Chondrocyte (in vitro differentiated cells): ENCODE results near the gene CCNL2. TPM values are rescaled to one million over a fixed set of nuclear protein-coding genes. Genes with fewer than 3 reads are reported as not detected.

ENCODE experiments used
- DNase-seq: peaks from one replicate; pipeline ENCODE4 v3.0.0; 2021; ENCODE audit warnings: mixed read lengths, low spot score
- H3K27ac Mint-ChIP-seq: one replicate; pipeline ENCODE4 v1.8.0; 2021; ENCODE audit warnings: mild to moderate bottlenecking, moderate library complexity, mixed read lengths; ENCODE audit not compliant: unreplicated experiment
- H3K27me3 Mint-ChIP-seq: 2 replicates; pipeline ENCODE4 v1.8.0; 2021; ENCODE audit warnings: low read depth, mixed read lengths
- H3K36me3 Mint-ChIP-seq: 2 replicates; pipeline ENCODE4 v1.8.0; 2021; ENCODE audit warnings: low read depth, mixed read lengths
- H3K4me1 Mint-ChIP-seq: 2 replicates; pipeline ENCODE4 v1.8.0; 2021; ENCODE audit warnings: low read depth, mild to moderate bottlenecking, mixed read lengths
- H3K4me3 Mint-ChIP-seq: one replicate; pipeline ENCODE4 v1.8.0; 2021; ENCODE audit warnings: mild to moderate bottlenecking, moderate library complexity, mixed read lengths; ENCODE audit not compliant: unreplicated experiment
- H3K9me3 Mint-ChIP-seq: 2 replicates; pipeline ENCODE4 v1.8.0; 2021; ENCODE audit warnings: low read depth, mixed read lengths
- CTCF ChIP-seq: fragments of 200-600 bp; sonication (generic); IDR thresholded peaks from 2 replicates; pipeline ENCODE4 v1.5.0; 2021; ENCODE audit warnings: antibody characterized with exemption, mild to moderate bottlenecking, moderate library complexity
- total RNA-seq: library from RNA; stranded (reverse); gene quantifications from 3 replicates; pipeline ENCODE4 v1.2.1, GENCODE V29; 2021

CCNL2 gene
- total RNA-seq, 1 donor from 2014 or later: 161 TPM

DNA sequence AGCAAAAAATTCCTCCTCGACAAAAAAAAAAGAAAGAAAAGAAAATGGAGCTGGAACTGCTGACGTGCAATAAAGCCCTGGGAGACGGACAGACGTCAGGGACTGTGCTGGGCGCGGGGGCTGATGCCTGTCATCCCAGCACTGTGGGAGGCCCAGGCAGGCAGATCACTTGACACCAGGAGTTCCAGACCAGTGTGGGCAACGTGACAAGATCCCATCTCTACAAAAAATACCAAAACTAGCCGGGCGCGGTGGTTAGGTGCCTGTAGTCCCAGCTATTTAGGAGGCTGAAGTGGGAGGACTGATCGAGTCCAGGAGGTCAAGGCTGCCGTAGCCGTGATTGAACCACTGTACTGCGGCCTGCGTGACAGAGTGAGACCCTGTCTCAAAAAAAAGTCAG, 25.6 kb upstream of the CCNL2 start:
- Mint-ChIP-seq H3K9me3 (no peaks in the 10 kb centered on the region), H3K27me3 (no peaks in the 10 kb centered on the region), H3K4me1 (peaks cover 4% of the 10 kb centered on the region), H3K4me3 (no peak overlapping the region), H3K36me3 (no peaks in the 10 kb centered on the region), H3K27ac (no peak overlapping the region)
- no peak for TF ChIP-seq CTCF
- DNase-seq: no peak

DNA sequence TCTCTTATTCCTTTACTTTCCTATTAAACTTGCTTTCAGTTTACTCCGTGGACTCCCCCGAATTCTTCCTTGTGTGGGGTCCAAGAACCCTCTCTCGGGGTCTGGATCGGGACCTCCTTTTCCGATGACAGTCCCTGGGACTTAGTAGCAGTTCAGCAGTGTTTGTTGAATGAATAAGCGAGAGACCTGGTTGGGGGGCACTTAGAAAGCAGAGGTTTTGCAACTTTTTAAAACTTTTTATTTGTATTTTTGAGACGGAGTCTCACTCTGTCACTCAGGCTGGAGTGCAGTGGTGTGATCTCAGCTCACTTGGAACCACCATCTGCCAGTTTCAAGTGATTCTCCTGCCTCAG, 24.1 kb upstream of the CCNL2 start:
- H3K27me3 Mint-ChIP-seq: no peaks in the 10 kb centered on the region
- H3K36me3 Mint-ChIP-seq: no peaks in the 10 kb centered on the region
- TF ChIP-seq CTCF: no peak
- no peaks in the 10 kb centered on the region for H3K9me3 Mint-ChIP-seq
- H3K4me1 Mint-ChIP-seq: no peaks in the 10 kb centered on the region
- H3K27ac Mint-ChIP-seq: no peak overlapping the region
- DNase-seq: no peak
- no peak overlapping the region for H3K4me3 Mint-ChIP-seq

- TF ChIP-seq CTCF: no peak
- no peak overlapping the region for H3K4me3 Mint-ChIP-seq
- H3K9me3 Mint-ChIP-seq: no peaks in the 10 kb centered on the region
- H3K27me3 Mint-ChIP-seq: no peaks in the 10 kb centered on the region
- no peaks in the 10 kb centered on the region for H3K36me3 Mint-ChIP-seq
- DNase-seq: no peak
- no peaks in the 10 kb centered on the region for H3K4me1 Mint-ChIP-seq
- H3K27ac Mint-ChIP-seq: no peak overlapping the region
Measured at GRCh38 chr1:1422465-1423244, 23.5 kb upstream of the CCNL2 start.

DNA sequence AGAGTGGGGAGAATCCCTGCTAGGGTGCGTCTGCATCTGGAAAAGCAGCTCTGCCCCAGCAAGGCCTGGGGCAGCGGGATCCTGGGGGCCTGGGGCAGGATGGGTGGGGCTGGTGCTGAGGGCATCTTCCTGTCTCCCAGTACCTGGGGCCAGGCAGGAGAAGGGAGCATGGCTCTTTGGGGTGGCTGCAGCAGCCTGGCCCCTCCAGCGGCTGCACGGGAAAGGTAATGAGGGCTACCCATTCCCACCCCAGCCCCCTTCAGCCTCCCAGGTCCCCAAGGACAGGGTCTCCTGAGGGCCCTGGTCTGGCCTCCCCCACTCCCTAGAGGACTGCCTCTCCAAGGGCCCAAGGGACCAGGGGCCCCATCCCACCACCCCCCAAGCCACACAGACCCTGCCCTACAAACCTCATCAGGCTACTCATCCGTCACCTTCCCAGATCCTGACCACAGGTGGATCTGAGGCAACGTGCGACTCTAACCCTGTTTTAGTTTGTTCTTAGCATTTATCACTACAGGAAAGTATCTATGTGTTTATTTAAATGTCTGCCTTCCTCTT, 22.9 kb upstream of the CCNL2 start:
- H3K4me3 Mint-ChIP-seq: no peak overlapping the region
- H3K36me3 Mint-ChIP-seq: no peaks in the 10 kb centered on the region
- no peaks in the 10 kb centered on the region for H3K27me3 Mint-ChIP-seq
- no peak overlapping the region for H3K27ac Mint-ChIP-seq
- no peaks in the 10 kb centered on the region for H3K4me1 Mint-ChIP-seq
- DNase-seq: no peak
- no peak for TF ChIP-seq CTCF
- no peaks in the 10 kb centered on the region for H3K9me3 Mint-ChIP-seq

GRCh38 chr1:1421147-1421906, 22.2 kb upstream of the CCNL2 start, which contains the start of gene ANKRD65:
TSS of gene ANKRD65 (minus strand) at chr1:1421276. CDS start at chr1:1421005, 271 bp downstream.
- TF ChIP-seq CTCF: no peak
- no peaks in the 10 kb centered on the region for H3K4me1 Mint-ChIP-seq
- DNase-seq: no peak

More at GRCh38 chr1:1421147-1421906, 22.2 kb upstream of the CCNL2 start, which contains the start of gene ANKRD65:
- Mint-ChIP-seq H3K36me3 (no peaks in the 10 kb centered on the region), H3K27ac (no peak within 1 kb of the TSS), H3K4me3 (no peak within 1 kb of the TSS), H3K27me3 (no peaks in the 10 kb centered on the region), H3K9me3 (no peaks in the 10 kb centered on the region)
